Glomerular endothelial cell (primary cell): ENCODE data around the gene TRIM49. TPM values are rescaled to one million over a fixed set of nuclear protein-coding genes. Genes with fewer than 3 reads are reported as not detected.
"Not testable (repeated sequence)": the region's sequence is repeated elsewhere in the genome, so short reads cannot be mapped to it uniquely, and the experiment has no call there.

ENCODE experiments used
- DNase-seq: peaks from one replicate; pipeline ENCODE4 v3.0.0-alpha.2; 2011; ENCODE audit warnings: low read depth, low spot score; ENCODE audit errors: extremely low read depth
- total RNA-seq: library from RNA; depleted of rRNA; stranded (reverse); fragments of >200 nt; gene quantifications from 2 replicates; pipeline ENCODE4 v1.2.3, GENCODE V29; 2015

Gene TRIM49, protein sequence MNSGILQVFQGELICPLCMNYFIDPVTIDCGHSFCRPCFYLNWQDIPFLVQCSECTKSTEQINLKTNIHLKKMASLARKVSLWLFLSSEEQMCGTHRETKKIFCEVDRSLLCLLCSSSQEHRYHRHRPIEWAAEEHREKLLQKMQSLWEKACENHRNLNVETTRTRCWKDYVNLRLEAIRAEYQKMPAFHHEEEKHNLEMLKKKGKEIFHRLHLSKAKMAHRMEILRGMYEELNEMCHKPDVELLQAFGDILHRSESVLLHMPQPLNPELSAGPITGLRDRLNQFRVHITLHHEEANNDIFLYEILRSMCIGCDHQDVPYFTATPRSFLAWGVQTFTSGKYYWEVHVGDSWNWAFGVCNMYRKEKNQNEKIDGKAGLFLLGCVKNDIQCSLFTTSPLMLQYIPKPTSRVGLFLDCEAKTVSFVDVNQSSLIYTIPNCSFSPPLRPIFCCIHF
- not detected in 2 replicates for total RNA-seq

GRCh38 chr11:89808475-89808874 is at the start of gene TRIM49:
Gene TRIM49, minus strand, starts transcription at chr11:89808575. Its CDS starts 4,106 bp downstream, at chr11:89804469.
- not testable (repeated sequence) for DNase-seq

- DNase-seq = not testable (repeated sequence)
Observed at GRCh38 chr11:89826694-89827093, 18.3 kb upstream of the TRIM49 start.

- not testable (repeated sequence) for DNase-seq
Observed at GRCh38 chr11:89820008-89820407, 11.6 kb upstream of the TRIM49 start.

DNA sequence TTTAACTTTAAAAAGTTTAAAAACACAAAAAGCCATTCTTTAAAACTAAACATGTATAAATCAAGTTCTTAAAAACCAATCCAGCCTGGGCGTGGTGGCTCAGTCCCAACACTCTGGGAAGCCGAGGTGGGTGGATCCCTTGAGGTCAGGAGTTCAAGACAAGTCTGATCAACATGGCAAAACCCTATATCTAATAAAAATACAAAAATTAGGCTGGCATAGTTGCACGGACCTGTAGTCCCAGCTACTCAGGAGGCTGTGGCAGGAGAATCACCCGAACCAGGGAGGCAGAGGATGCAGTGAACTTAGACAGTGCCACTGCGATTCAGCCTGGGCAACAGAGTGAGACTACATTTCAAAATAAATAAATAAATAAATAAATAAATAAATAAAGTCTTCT is 5.2 kb upstream of the TRIM49 start:
- not testable (repeated sequence) for DNase-seq

DNA sequence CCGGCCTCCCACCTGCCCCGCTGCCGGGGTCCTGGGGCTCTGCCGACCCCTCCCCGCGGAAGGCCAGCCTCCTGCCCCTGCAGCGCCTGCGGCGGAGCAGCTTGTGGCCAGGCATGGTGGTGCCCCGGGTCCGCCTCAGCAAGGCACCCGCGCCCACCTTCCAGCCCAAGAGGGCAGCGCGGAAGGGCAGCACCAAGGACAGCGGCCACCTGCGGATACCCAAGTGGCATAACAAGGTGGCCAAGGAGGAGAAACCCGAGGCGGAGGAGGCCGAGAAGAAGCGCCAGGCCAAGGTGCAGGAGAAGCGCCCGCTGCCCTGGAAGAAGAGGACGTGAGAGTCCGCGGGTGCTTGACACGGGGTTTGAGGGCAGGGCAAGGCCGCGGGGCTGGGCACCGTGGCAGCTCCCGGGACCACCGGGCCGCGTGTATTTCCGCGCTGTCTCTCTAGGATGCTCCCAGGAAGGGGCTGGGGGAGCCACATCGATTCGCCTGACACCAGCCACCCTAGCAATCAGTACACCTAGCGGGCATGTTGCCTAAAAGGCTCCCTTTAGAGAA is 20.8 kb downstream of the TRIM49 start:
- DNase-seq = not testable (repeated sequence)

GRCh38 chr11:89785726-89786125 is 22.6 kb downstream of the TRIM49 start:
- DNase-seq = not testable (repeated sequence)

GRCh38 chr11:89750822-89751221 is 57.6 kb downstream of the TRIM49 start:
- not testable (repeated sequence) for DNase-seq

Other genes with a start within 250 kb of the TRIM49 start
- not detected in 2 replicates for gene TRIM77, start 98.3 kb downstream of the TRIM49 start, total RNA-seq
- not detected in 2 replicates for gene TRIM64B, start 69.9 kb upstream of the TRIM49 start, total RNA-seq
- gene TRIM49D1, start 113.7 kb upstream of the TRIM49 start, total RNA-seq = not detected in 2 replicates
- gene TRIM49D2, start 115.5 kb upstream of the TRIM49 start, total RNA-seq = not detected in 2 replicates
- not detected in 2 replicates for gene TRIM64, start 157.5 kb upstream of the TRIM49 start, total RNA-seq
- not detected in 2 replicates for gene TRIM49C, start 222.5 kb upstream of the TRIM49 start, total RNA-seq